ENCODE measurements around the gene POPDC3.
"Not testable (repeated sequence)": the region's sequence is repeated elsewhere in the genome, so short reads cannot be mapped to it uniquely, and the experiment has no call there.

The POPDC3 gene

GRCh38 chr6:105178636-105179035 is 1.2 kb downstream of the POPDC3 start:
- in situ Hi-C loops (cut with HindIII; ENCODE audit: low sequenced_read_pairs): no loop called here
- H3K4me3 ChIP-seq (ENCODE audit: low read depth, low read length): no peak overlapping the region
- TF ChIP-seq, protein P1, sequence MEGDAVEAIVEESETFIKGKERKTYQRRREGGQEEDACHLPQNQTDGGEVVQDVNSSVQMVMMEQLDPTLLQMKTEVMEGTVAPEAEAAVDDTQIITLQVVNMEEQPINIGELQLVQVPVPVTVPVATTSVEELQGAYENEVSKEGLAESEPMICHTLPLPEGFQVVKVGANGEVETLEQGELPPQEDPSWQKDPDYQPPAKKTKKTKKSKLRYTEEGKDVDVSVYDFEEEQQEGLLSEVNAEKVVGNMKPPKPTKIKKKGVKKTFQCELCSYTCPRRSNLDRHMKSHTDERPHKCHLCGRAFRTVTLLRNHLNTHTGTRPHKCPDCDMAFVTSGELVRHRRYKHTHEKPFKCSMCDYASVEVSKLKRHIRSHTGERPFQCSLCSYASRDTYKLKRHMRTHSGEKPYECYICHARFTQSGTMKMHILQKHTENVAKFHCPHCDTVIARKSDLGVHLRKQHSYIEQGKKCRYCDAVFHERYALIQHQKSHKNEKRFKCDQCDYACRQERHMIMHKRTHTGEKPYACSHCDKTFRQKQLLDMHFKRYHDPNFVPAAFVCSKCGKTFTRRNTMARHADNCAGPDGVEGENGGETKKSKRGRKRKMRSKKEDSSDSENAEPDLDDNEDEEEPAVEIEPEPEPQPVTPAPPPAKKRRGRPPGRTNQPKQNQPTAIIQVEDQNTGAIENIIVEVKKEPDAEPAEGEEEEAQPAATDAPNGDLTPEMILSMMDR (IDR thresholded peaks at IDR 0.05; ENCODE audit: low read depth, low read length, missing control alignments): no peak
- DNase-seq (ENCODE audit: low read depth): no peak

DNA sequence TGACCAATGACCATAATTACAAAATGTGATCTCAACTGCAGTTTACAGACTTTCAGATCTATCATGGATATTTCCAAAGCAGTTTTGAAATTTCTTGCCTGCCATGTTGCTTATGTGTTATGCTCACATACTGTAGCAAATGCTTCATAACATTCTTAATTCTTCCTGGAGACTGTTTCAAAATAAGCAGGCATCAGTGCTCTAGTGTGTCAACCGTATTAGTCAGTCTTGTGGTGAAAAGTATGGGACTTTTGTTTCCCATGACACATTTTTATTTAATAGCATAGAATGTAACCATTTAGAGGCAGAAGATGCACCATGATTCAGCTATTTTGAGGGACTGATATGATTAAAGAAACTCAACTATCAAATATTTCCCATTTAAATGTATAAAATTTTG is 1.7 kb downstream of the POPDC3 start:
- TF ChIP-seq, protein P1 (IDR thresholded peaks at IDR 0.05; ENCODE audit: low read depth, low read length, missing control alignments): no peak
- no peak for DNase-seq (ENCODE audit: low read depth)
- in situ Hi-C loops (cut with HindIII; ENCODE audit: low sequenced_read_pairs): no loop called here
- no peak overlapping the region for H3K4me3 ChIP-seq (ENCODE audit: low read depth, low read length)

DNA sequence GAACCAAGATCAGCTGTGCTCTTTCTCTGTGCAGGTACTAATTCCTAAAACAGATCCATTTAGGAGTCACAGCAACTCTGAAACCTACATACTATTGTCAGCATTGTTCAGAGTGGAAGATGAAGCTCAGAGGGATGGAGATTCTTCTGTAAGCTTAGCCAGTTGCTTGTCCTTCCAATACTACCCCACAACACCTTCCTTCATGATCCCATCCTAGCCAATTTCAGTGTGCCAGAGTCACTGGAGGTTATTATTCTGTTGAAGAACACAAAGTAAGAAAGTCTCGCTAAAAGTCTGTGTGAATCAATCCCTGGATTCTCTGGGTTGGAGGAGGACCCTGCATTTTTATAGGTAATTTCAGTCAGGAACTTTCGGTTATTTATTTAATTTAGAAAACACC is 2.3 kb downstream of the POPDC3 start:
- no peak overlapping the region for H3K4me3 ChIP-seq (ENCODE audit: low read depth, low read length)
- in situ Hi-C loops (cut with HindIII; ENCODE audit: low sequenced_read_pairs): no loop called here
- no peak for DNase-seq (ENCODE audit: low read depth)
- TF ChIP-seq, protein P1 (IDR thresholded peaks at IDR 0.05; ENCODE audit: low read depth, low read length, missing control alignments): no peak

- in situ Hi-C loops (cut with HindIII; ENCODE audit: low sequenced_read_pairs): no loop called here
- no peak for DNase-seq (ENCODE audit: low read depth)
- TF ChIP-seq, protein P1 (IDR thresholded peaks at IDR 0.05; ENCODE audit: low read depth, low read length, missing control alignments): no peak
- no peak overlapping the region for H3K4me3 ChIP-seq (ENCODE audit: low read depth, low read length)
Measured at GRCh38 chr6:105174512-105174911, 5.3 kb downstream of the POPDC3 start.

DNA sequence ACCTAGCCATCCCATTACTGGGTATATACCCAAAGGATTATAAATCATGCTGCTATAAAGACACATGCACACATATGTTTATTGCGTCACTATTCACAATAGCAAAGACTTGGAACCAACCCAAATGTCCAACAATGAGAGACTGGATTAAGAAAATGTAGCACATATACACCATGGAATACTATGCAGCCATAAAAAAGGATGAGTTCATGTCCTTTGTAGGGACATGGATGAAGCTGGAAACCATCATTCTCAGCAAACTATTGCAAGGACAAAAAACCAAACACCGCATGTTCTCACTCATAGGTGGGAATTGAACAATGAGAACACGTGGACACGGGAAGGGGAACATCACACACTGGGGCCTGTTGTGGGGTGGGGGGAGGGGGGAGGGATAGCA is 7.3 kb downstream of the POPDC3 start:
- in situ Hi-C loops (cut with HindIII; ENCODE audit: low sequenced_read_pairs); H3K4me3 ChIP-seq (ENCODE audit: low read depth, low read length); DNase-seq (ENCODE audit: low read depth): not testable (repeated sequence)

- no peak overlapping the region for H3K4me3 ChIP-seq (ENCODE audit: low read depth, low read length)
- TF ChIP-seq, protein P1 (IDR thresholded peaks at IDR 0.05; ENCODE audit: low read depth, low read length, missing control alignments): no peak
- in situ Hi-C loops (cut with HindIII; ENCODE audit: low sequenced_read_pairs): no loop called here
- no peak for DNase-seq (ENCODE audit: low read depth)
Measured at GRCh38 chr6:105170059-105170458, 9.8 kb downstream of the POPDC3 start.

- in situ Hi-C loops (cut with HindIII; ENCODE audit: low sequenced_read_pairs): no loop called here
- H3K4me3 ChIP-seq (ENCODE audit: low read depth, low read length): no peak overlapping the region
- TF ChIP-seq, protein P1 (IDR thresholded peaks at IDR 0.05; ENCODE audit: low read depth, low read length, missing control alignments): no peak
- no peak for DNase-seq (ENCODE audit: low read depth)
Measured at GRCh38 chr6:105167914-105168313, 11.9 kb downstream of the POPDC3 start.

All from astrocyte of the cerebellum (primary cell).